ENCODE measurements around the gene DIO1. TPM values are rescaled to one million over a fixed set of nuclear protein-coding genes. Genes with fewer than 3 reads are reported as not detected.

Gene DIO1
- total RNA-seq, 1 experiment from 2014 or later, result 0.28 TPM

DNA sequence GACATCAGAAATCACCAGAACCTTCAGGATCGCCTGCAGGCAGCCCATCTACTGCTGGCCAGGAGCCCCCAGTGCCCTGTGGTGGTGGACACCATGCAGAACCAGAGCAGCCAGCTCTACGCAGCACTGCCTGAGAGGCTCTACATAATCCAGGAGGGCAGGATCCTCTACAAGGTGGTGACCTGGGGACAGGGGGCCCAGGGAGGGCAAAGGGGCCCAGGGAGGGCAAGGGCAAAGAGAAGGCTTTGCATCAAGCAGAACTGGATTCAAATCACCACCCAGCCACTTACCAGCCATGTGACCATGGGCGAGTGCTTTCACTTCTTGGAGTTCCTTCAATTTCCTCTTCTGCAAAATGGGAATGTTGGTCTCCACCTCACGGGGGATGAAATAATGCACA is 12.1 kb downstream of the DIO1 start:
- intact Hi-C loops (cut with micrococcal nuclease; ENCODE audit: unreplicated experiment), result no loop called here

DNA sequence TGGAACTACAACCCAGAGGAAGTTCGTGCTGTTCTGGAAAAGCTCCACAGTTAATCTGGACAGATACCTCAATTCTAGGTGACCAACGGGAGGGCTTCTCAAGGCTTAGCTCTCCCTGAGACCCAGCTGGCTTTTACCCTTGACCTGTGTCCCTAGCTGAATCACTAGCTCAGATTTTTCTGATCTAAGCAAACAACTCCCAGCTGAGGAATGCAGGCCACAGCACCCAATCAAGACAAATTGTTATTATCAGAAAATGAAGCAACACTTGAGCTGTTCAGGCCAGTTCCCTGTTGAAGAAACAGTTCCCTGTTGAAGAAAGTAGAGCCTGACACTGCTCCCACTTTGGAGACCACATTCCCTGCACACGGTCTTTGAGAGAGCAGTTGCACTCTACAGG is 16.0 kb downstream of the DIO1 start:
- no peak overlapping the region for H3K4me3 ChIP-seq (ENCODE audit: low read depth in 2 of 2, low read length in 2 of 2)
- no peak for ATAC-seq
- in situ Hi-C loops (cut with HindIII; ENCODE audit: low pct_unique_long_range_greater_than_20kb, low sequenced_read_pairs) (no loop called here), intact Hi-C loops (cut with micrococcal nuclease; ENCODE audit: unreplicated experiment) (no loop called here)
- no TSS peak for BruUV-seq (replicated peaks)
- no peak for DNase-seq (ENCODE audit: low read depth, low spot score)
- no peaks in the 10 kb centered on the region for H3K36me3 ChIP-seq (ENCODE audit: control insufficient read depth, insufficient read depth, low read length)
- H3K4me1 ChIP-seq (ENCODE audit: control insufficient read depth, insufficient read depth, low read length), result no peaks in the 10 kb centered on the region
- no peaks in the 10 kb centered on the region for H3K9me3 ChIP-seq (ENCODE audit: control insufficient read depth, insufficient read depth, low read depth, low read length)
- no peak overlapping the region for H3K27ac ChIP-seq (ENCODE audit: low read length)
- CTCF ChIA-PET, result no interaction called here
- POLR2A ChIA-PET, result no interaction called here
- TF ChIP-seq, protein P1, sequence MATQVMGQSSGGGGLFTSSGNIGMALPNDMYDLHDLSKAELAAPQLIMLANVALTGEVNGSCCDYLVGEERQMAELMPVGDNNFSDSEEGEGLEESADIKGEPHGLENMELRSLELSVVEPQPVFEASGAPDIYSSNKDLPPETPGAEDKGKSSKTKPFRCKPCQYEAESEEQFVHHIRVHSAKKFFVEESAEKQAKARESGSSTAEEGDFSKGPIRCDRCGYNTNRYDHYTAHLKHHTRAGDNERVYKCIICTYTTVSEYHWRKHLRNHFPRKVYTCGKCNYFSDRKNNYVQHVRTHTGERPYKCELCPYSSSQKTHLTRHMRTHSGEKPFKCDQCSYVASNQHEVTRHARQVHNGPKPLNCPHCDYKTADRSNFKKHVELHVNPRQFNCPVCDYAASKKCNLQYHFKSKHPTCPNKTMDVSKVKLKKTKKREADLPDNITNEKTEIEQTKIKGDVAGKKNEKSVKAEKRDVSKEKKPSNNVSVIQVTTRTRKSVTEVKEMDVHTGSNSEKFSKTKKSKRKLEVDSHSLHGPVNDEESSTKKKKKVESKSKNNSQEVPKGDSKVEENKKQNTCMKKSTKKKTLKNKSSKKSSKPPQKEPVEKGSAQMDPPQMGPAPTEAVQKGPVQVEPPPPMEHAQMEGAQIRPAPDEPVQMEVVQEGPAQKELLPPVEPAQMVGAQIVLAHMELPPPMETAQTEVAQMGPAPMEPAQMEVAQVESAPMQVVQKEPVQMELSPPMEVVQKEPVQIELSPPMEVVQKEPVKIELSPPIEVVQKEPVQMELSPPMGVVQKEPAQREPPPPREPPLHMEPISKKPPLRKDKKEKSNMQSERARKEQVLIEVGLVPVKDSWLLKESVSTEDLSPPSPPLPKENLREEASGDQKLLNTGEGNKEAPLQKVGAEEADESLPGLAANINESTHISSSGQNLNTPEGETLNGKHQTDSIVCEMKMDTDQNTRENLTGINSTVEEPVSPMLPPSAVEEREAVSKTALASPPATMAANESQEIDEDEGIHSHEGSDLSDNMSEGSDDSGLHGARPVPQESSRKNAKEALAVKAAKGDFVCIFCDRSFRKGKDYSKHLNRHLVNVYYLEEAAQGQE (IDR thresholded peaks at IDR 0.05; ENCODE audit: insufficient read depth in 1 of 2, low read depth in 2 of 2, low read length in 1 of 2), result no peak
- TF ChIP-seq TCF7L2 (IDR thresholded peaks at IDR 0.05; ENCODE audit: low read depth, low read length) (no peak), POLR2AphosphoS5 (IDR thresholded peaks at IDR 0.05; ENCODE audit: low read depth, low read length) (no peak), SIN3A (IDR thresholded peaks at IDR 0.05; ENCODE audit: borderline replicate concordance, insufficient read depth, low read depth, low read length) (no peak)
- TF ChIP-seq, protein P2, sequence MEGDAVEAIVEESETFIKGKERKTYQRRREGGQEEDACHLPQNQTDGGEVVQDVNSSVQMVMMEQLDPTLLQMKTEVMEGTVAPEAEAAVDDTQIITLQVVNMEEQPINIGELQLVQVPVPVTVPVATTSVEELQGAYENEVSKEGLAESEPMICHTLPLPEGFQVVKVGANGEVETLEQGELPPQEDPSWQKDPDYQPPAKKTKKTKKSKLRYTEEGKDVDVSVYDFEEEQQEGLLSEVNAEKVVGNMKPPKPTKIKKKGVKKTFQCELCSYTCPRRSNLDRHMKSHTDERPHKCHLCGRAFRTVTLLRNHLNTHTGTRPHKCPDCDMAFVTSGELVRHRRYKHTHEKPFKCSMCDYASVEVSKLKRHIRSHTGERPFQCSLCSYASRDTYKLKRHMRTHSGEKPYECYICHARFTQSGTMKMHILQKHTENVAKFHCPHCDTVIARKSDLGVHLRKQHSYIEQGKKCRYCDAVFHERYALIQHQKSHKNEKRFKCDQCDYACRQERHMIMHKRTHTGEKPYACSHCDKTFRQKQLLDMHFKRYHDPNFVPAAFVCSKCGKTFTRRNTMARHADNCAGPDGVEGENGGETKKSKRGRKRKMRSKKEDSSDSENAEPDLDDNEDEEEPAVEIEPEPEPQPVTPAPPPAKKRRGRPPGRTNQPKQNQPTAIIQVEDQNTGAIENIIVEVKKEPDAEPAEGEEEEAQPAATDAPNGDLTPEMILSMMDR (IDR thresholded peaks at IDR 0.05), result no peak
- no peaks in the 10 kb centered on the region for H3K27me3 ChIP-seq (ENCODE audit: control insufficient read depth, insufficient read depth, low read length)

More for the DNA sequence above, 12.1 kb downstream of the DIO1 start:
- Histone ChIP-seq H3K9me3 (ENCODE audit: control insufficient read depth, insufficient read depth, low read depth, low read length) (no peaks in the 10 kb centered on the region), H3K4me1 (ENCODE audit: control insufficient read depth, insufficient read depth, low read length) (no peaks in the 10 kb centered on the region), H3K27me3 (ENCODE audit: control insufficient read depth, insufficient read depth, low read length) (no peaks in the 10 kb centered on the region), H3K27ac (ENCODE audit: low read length) (no peak overlapping the region), H3K36me3 (ENCODE audit: control insufficient read depth, insufficient read depth, low read length) (no peaks in the 10 kb centered on the region), H3K4me3 (ENCODE audit: low read depth in 2 of 2, low read length in 2 of 2) (no peak overlapping the region)
- TF ChIP-seq, protein P1 (IDR thresholded peaks at IDR 0.05; ENCODE audit: insufficient read depth in 1 of 2, low read depth in 2 of 2, low read length in 1 of 2), result no peak
- TF ChIP-seq, protein P2 (IDR thresholded peaks at IDR 0.05), result no peak
- TF ChIP-seq TCF7L2 (IDR thresholded peaks at IDR 0.05; ENCODE audit: low read depth, low read length) (no peak), SIN3A (IDR thresholded peaks at IDR 0.05; ENCODE audit: borderline replicate concordance, insufficient read depth, low read depth, low read length) (no peak)
- in situ Hi-C loops (cut with HindIII; ENCODE audit: low pct_unique_long_range_greater_than_20kb, low sequenced_read_pairs), result no loop called here
- no TSS peak for BruUV-seq (replicated peaks)
- ChIA-PET CTCF (no interaction called here), POLR2A (no interaction called here)
- DNase-seq (ENCODE audit: low read depth, low spot score) (no peak), ATAC-seq (no peak)

Data from Panc1 (cell line).